ENCODE data around the gene SMCO2. TPM values are rescaled to one million over a fixed set of nuclear protein-coding genes. Genes with fewer than 3 reads are reported as not detected.

The SMCO2 gene
- total and polyA plus RNA-seq, 2 of the 8 experiments (the other 6 are each of a cell fraction or from before 2014, with no cell fraction given), result 0.24 to 0.80 TPM

DNA sequence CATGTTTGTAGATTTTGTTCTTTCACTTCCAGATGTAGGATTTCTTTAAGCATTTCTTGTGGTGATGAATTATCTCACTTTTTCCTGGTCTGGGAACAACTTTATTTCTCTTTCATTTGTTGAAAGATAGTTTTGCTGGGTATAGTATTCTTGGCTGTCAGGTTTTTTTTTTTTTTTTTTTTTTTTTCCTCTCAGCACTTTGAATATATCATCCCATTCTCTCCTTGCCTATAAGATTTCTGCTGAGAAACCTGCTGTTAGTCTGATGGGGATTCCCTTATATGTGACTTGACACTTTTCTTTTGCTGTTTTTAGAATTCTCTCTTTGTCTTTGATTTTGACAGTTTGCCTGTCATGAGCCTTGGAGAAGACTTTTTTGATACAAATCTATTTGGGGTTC is 30.5 kb downstream of the SMCO2 start:
- no peak overlapping the region for H3K9ac ChIP-seq (replicated peaks in 1 of 4; ENCODE audit: extremely low read depth in 1 of 4, low read depth in 3 of 4, low read length in 3 of 4)
- CTCF ChIA-PET (ENCODE audit: partially characterized antibody), result no interaction called here
- H2BK5ac ChIP-seq (ENCODE audit: low read depth, low read length), result no peak overlapping the region
- no peak overlapping the region for H4K5ac ChIP-seq (ENCODE audit: insufficient read length, low read depth, low read length)
- H4K91ac ChIP-seq (replicated peaks; ENCODE audit: insufficient read length, low read length), result no peak overlapping the region
- H2BK120ac ChIP-seq (replicated peaks; ENCODE audit: low read depth, low read length), result no peak overlapping the region
- no peak overlapping the region for H3K27ac ChIP-seq (ENCODE audit: low read depth, low read length)
- H3K4me2 ChIP-seq (ENCODE audit: insufficient read depth in 1 of 2, low read depth in 2 of 2, low read length in 2 of 2), result no peak overlapping the region
- H2BK12ac ChIP-seq (ENCODE audit: low read depth, low read length), result no peak overlapping the region
- H3K79me1 ChIP-seq (ENCODE audit: low read depth, low read length), result no peaks in the 10 kb centered on the region
- no peak overlapping the region for H3K23ac ChIP-seq (ENCODE audit: insufficient read length)
- no peaks in the 10 kb centered on the region for H4K20me1 ChIP-seq (replicated peaks in 1 of 2; ENCODE audit: control insufficient read depth in 1 of 2, insufficient read depth in 2 of 2, low read length in 2 of 2)
- no peak overlapping the region for H2AFZ ChIP-seq (ENCODE audit: low read length)
- H3K27me3 ChIP-seq (replicated peaks in 1 of 4; ENCODE audit: control insufficient read depth in 3 of 4, extremely low read depth in 1 of 4, insufficient read depth in 3 of 4, low read length in 3 of 4), result no peaks in the 10 kb centered on the region
- no peaks in the 10 kb centered on the region for H3K79me2 ChIP-seq (ENCODE audit: control insufficient read depth in 1 of 2, insufficient read depth in 2 of 2, low read length in 2 of 2)
- no peaks in the 10 kb centered on the region for H3K23me2 ChIP-seq (ENCODE audit: low read depth, low read length)
- DNase-seq (ENCODE audit: low read depth in 1 of 2, low spot score in 2 of 2) (no peak), FAIRE-seq (no peak)
- no peak overlapping the region for H2BK15ac ChIP-seq (ENCODE audit: low read length)
- TF ChIP-seq HDAC6 (IDR thresholded peaks at IDR 0.05; ENCODE audit: low read depth, low read length) (no peak), EZH2 (IDR thresholded peaks at IDR 0.05; ENCODE audit: low read depth, low read length, severe bottlenecking) (no peak), POLR2A (IDR thresholded peaks at IDR 0.05; ENCODE audit: control extremely low read depth in 1 of 2, low read depth in 2 of 2, low read length in 2 of 2) (no peak)
- no peak overlapping the region for H4K8ac ChIP-seq (ENCODE audit: extremely low read depth, insufficient read depth, low read length)
- POLR2A ChIA-PET (ENCODE audit: partially characterized antibody), result no interaction called here
- H3K4ac ChIP-seq (replicated peaks; ENCODE audit: insufficient read length, low read depth, low read length), result no peak overlapping the region
- H3K4me1 ChIP-seq (replicated peaks in 1 of 4; ENCODE audit: control insufficient read depth in 3 of 4, insufficient read depth in 4 of 4, low read length in 3 of 4), result no peaks in the 10 kb centered on the region
- no peak overlapping the region for H2AK5ac ChIP-seq (ENCODE audit: low read depth, low read length)
- no peak overlapping the region for H3K4me3 ChIP-seq (ENCODE audit: extremely low read depth in 1 of 4, insufficient read depth in 2 of 4, low read depth in 3 of 4, low read length in 4 of 4)
- no peak overlapping the region for H3K14ac ChIP-seq (ENCODE audit: insufficient read length)
- no peak overlapping the region for H3K56ac ChIP-seq (replicated peaks; ENCODE audit: insufficient read length, low read depth, low read length)
- no peak overlapping the region for H2BK20ac ChIP-seq (ENCODE audit: low read length)
- H3K9me3 ChIP-seq (ENCODE audit: insufficient read depth in 2 of 2, low read depth in 1 of 2, low read length in 1 of 2), result peaks cover 13 to 17% of the 10 kb centered on the region in 2 experiments
- no peak overlapping the region for H3K18ac ChIP-seq (ENCODE audit: extremely low read depth, low read length)
- no peaks in the 10 kb centered on the region for H3K36me3 ChIP-seq (ENCODE audit: control insufficient read depth in 2 of 4, insufficient read depth in 4 of 4, low read length in 3 of 4)

All from H1 (cell line).